ENCODE results near the gene HAAO. TPM values are rescaled to one million over a fixed set of nuclear protein-coding genes. Genes with fewer than 3 reads are reported as not detected.
A peak's percentile ranks its signal among the peaks of the same experiment; 100 is the strongest.

The HAAO gene
- polyA plus RNA-seq, 3 donors, result 10.5 to 29.6 (median 15.0) TPM

DNA sequence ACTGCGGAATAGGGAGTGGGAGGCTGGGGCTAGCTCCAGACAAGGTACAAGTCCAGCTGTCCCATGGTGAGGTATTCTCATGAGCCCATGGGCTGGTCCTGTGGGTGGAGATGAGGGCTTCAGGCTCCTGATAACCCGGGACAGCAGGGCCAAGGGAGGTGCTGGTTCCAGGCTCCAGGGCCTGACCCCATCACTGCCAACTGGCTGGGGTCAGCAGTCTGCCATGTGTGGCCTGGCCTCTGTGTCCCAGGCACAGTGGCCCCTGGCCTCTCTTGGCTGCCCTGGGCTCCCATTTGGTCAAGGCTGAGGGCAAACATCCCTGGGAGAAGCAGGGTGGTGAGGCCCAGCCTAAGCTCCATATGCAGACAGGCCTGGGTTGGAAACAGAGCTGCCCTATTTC lies 27.5 kb downstream of the HAAO start:
- Mint-ChIP-seq H3K27me3 (ENCODE audit: low read depth in 3 of 3) (peaks cover 0 to 5% (median 3%) of the 10 kb centered on the region in 3 donors), H3K4me1 (peaks cover 53% of the 10 kb centered on the region), H3K4me3 (no peak overlapping the region), H3K9me3 (peaks cover 0 to 7% (median 1%) of the 10 kb centered on the region in 7 donors), H3K27ac (peak overlapping the region in 1 of 7 donors; percentile 46), H3K36me3 (peaks cover 11 to 15% of the 10 kb centered on the region in 2 donors)
- TF ChIP-seq, protein P1, sequence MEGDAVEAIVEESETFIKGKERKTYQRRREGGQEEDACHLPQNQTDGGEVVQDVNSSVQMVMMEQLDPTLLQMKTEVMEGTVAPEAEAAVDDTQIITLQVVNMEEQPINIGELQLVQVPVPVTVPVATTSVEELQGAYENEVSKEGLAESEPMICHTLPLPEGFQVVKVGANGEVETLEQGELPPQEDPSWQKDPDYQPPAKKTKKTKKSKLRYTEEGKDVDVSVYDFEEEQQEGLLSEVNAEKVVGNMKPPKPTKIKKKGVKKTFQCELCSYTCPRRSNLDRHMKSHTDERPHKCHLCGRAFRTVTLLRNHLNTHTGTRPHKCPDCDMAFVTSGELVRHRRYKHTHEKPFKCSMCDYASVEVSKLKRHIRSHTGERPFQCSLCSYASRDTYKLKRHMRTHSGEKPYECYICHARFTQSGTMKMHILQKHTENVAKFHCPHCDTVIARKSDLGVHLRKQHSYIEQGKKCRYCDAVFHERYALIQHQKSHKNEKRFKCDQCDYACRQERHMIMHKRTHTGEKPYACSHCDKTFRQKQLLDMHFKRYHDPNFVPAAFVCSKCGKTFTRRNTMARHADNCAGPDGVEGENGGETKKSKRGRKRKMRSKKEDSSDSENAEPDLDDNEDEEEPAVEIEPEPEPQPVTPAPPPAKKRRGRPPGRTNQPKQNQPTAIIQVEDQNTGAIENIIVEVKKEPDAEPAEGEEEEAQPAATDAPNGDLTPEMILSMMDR (IDR thresholded peaks at IDR 0.05), result no peak
- Histone ChIP-seq H3K4me1 (ENCODE audit: control insufficient read depth in 1 of 2, insufficient read depth in 2 of 2, low read length in 2 of 2) (peaks cover 51 to 56% of the 10 kb centered on the region in 2 donors), H3K9ac (ENCODE audit: insufficient read depth, low read length, poor library complexity, severe bottlenecking) (no peak overlapping the region), H2AFZ (ENCODE audit: insufficient read depth, low read depth, low read length, poor library complexity, severe bottlenecking) (no peak overlapping the region), H3K27me3 (ENCODE audit: control insufficient read depth in 2 of 2, insufficient read depth in 2 of 2, low read length in 2 of 2) (no peaks in the 10 kb centered on the region), H3K4me3 (replicated peaks in 1 of 3; ENCODE audit: low read depth in 2 of 3, low read length in 3 of 3) (no peak overlapping the region), H3K27ac (ENCODE audit: low read depth in 1 of 2, low read length in 2 of 2) (peak overlapping the region in 1 of 2 donors; percentile 36), H3K79me2 (ENCODE audit: insufficient read depth, low read length) (no peaks in the 10 kb centered on the region), H4K20me1 (ENCODE audit: insufficient read depth, low read length) (no peaks in the 10 kb centered on the region), H3K9me3 (replicated peaks in 1 of 2; ENCODE audit: control insufficient read depth in 1 of 2, insufficient read depth in 1 of 2, low read length in 2 of 2) (peaks cover 0 to 2% of the 10 kb centered on the region in 2 donors), H3K36me3 (replicated peaks in 1 of 2; ENCODE audit: control insufficient read depth in 1 of 2, insufficient read depth in 2 of 2, low read length in 2 of 2) (no peaks in the 10 kb centered on the region), H3K4me2 (replicated peaks; ENCODE audit: extremely low read depth, low read length, poor library complexity, severe bottlenecking) (no peak overlapping the region)
- intact Hi-C loops (cut with micrococcal nuclease), result loop anchor here in 1 of 2 donors (5.0 kb wide), 1 partner anchor 37 kb away; no protein-coding TSS in a partner anchor
- 100% methylated on average over 1 of the region's 2 CpGs for WGBS (ENCODE audit: insufficient coverage)
- no peak for DNase-seq

DNA sequence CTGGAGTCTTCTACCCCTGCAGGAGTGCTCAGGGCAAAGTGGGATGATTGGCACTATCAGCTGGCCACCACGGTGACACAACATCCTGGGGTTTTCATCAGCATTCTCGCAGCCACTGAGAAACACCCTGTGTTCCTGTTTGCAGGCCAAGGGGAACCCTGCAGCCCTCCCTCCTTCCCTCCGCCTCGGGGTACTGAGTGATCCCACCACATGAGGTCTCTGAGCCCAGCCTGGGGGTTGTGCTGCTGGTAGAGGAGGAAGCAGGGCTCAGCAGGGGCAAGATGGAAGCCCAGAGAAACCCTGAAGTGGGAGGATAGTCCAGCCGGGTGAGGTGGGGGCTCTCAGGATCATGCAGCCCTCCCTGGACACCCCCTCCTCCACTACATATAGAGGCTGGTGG lies 28.3 kb downstream of the HAAO start, which contains the start of gene OXER1:
OXER1 (minus strand) TSS at position 40 of the 400 bp plus-strand sequence. CDS start 73 bp downstream, outside the sequence.
- H3K4me3 ChIP-seq (replicated peaks in 1 of 3; ENCODE audit: low read depth in 2 of 3, low read length in 3 of 3), result peak within 1 kb of the TSS in 1 of 3 experiments; percentile 34
- peaks cover 0 to 7% (median 1%) of the 10 kb centered on the region in 7 donors for H3K9me3 Mint-ChIP-seq
- no peaks in the 10 kb centered on the region for H3K79me2 ChIP-seq (ENCODE audit: insufficient read depth, low read length)
- intact Hi-C loops (cut with micrococcal nuclease), result loop anchor here in 1 of 2 donors (5.0 kb wide), 1 partner anchor 38 kb away; no protein-coding TSS in a partner anchor
- H3K27ac ChIP-seq (ENCODE audit: low read depth in 1 of 2, low read length in 2 of 2), result peak within 1 kb of the TSS; percentile 47 to 73
- peaks cover 0 to 2% of the 10 kb centered on the region in 2 donors for H3K9me3 ChIP-seq (replicated peaks in 1 of 2; ENCODE audit: control insufficient read depth in 1 of 2, insufficient read depth in 1 of 2, low read length in 2 of 2)
- H3K36me3 ChIP-seq (replicated peaks in 1 of 2; ENCODE audit: control insufficient read depth in 1 of 2, insufficient read depth in 2 of 2, low read length in 2 of 2), result no peaks in the 10 kb centered on the region
- no peak within 1 kb of the TSS for H3K9ac ChIP-seq (ENCODE audit: insufficient read depth, low read length, poor library complexity, severe bottlenecking)
- H3K36me3 Mint-ChIP-seq, result peaks cover 13 to 18% of the 10 kb centered on the region in 2 donors
- TF ChIP-seq, protein P1 (IDR thresholded peaks at IDR 0.05), result no peak
- peak; percentile 73 to 83 (median 77) for DNase-seq
- 0% methylated on average over 2 of the region's 5 CpGs for WGBS (ENCODE audit: insufficient coverage)
- H2AFZ ChIP-seq (ENCODE audit: insufficient read depth, low read depth, low read length, poor library complexity, severe bottlenecking), result peak within 1 kb of the TSS; percentile 74
- H3K27ac Mint-ChIP-seq, result peak within 1 kb of the TSS; percentile 76 to 94 (median 84)
- H3K4me3 Mint-ChIP-seq, result peak within 1 kb of the TSS; percentile 45 to 74
- no peaks in the 10 kb centered on the region for H4K20me1 ChIP-seq (ENCODE audit: insufficient read depth, low read length)
- peaks cover 50 to 52% of the 10 kb centered on the region in 2 donors for H3K4me1 ChIP-seq (ENCODE audit: control insufficient read depth in 1 of 2, insufficient read depth in 2 of 2, low read length in 2 of 2)
- peaks cover 50% of the 10 kb centered on the region for H3K4me1 Mint-ChIP-seq
- H3K4me2 ChIP-seq (replicated peaks; ENCODE audit: extremely low read depth, low read length, poor library complexity, severe bottlenecking), result peak within 1 kb of the TSS; percentile 49
- H3K27me3 Mint-ChIP-seq (ENCODE audit: low read depth in 3 of 3), result peaks cover 0 to 5% (median 3%) of the 10 kb centered on the region in 3 donors
- no peaks in the 10 kb centered on the region for H3K27me3 ChIP-seq (ENCODE audit: control insufficient read depth in 2 of 2, insufficient read depth in 2 of 2, low read length in 2 of 2)

All from CD14-positive monocyte (primary cell).